RWPE2 (cell line): Measurements from ENCODE around the gene EPHA6.
A peak's percentile ranks its signal among the peaks of the same experiment; 100 is the strongest.

ENCODE experiments used
- ATAC-seq: fragments of 200-7000 bp; cut with Tn5 transposase; 3 replicates; pipeline ENCODE4 v1.9.1; 2021; ENCODE audit warnings: low read depth
- DNase-seq: peaks from one replicate; pipeline ENCODE4 v3.0.0-alpha.2; 2020; ENCODE audit warnings: low spot score
- H3K27ac ChIP-seq: fragments of 450-650 bp; 2 replicates; pipeline ENCODE4 v1.5.1; 2017; ENCODE audit warnings: mild to moderate bottlenecking; ENCODE audit not compliant: poor library complexity, severe bottlenecking
- H3K27me3 ChIP-seq: fragments of 250-450 bp; sonication (Bioruptor Pico); 2 replicates; pipeline ENCODE4 v1.5.1; 2021; ENCODE audit warnings: mild to moderate bottlenecking, moderate library complexity; ENCODE audit not compliant: insufficient read depth, poor library complexity, severe bottlenecking
- H3K36me3 ChIP-seq: fragments of 250-450 bp; sonication (Bioruptor Pico); 2 replicates; pipeline ENCODE4 v1.5.1; 2020; ENCODE audit warnings: low read depth, mild to moderate bottlenecking, moderate library complexity
- H3K4me1 ChIP-seq: fragments of 250-450 bp; sonication (Bioruptor Pico); 2 replicates; pipeline ENCODE4 v1.5.1; 2021; ENCODE audit warnings: mild to moderate bottlenecking, moderate library complexity; ENCODE audit not compliant: insufficient read depth, poor library complexity, severe bottlenecking
- H3K4me3 ChIP-seq: fragments of 250-450 bp; sonication (Bioruptor Pico); 2 replicates; pipeline ENCODE4 v1.5.1; 2021; ENCODE audit warnings: mild to moderate bottlenecking, moderate library complexity; ENCODE audit not compliant: severe bottlenecking
- H3K9me3 ChIP-seq: fragments of 250-450 bp; sonication (Bioruptor Pico); 2 replicates; pipeline ENCODE4 v1.5.1; 2021; ENCODE audit warnings: mild to moderate bottlenecking, moderate library complexity; ENCODE audit not compliant: severe bottlenecking
- TF ChIP-seq, protein P1 (sequence below): fragments of 450-650 bp; IDR thresholded peaks from one replicate; pipeline ENCODE4 v1.5.1; 2017; ENCODE audit warnings: mild to moderate bottlenecking, moderate library complexity; ENCODE audit not compliant: poor library complexity, severe bottlenecking

EPHA6 gene

DNA sequence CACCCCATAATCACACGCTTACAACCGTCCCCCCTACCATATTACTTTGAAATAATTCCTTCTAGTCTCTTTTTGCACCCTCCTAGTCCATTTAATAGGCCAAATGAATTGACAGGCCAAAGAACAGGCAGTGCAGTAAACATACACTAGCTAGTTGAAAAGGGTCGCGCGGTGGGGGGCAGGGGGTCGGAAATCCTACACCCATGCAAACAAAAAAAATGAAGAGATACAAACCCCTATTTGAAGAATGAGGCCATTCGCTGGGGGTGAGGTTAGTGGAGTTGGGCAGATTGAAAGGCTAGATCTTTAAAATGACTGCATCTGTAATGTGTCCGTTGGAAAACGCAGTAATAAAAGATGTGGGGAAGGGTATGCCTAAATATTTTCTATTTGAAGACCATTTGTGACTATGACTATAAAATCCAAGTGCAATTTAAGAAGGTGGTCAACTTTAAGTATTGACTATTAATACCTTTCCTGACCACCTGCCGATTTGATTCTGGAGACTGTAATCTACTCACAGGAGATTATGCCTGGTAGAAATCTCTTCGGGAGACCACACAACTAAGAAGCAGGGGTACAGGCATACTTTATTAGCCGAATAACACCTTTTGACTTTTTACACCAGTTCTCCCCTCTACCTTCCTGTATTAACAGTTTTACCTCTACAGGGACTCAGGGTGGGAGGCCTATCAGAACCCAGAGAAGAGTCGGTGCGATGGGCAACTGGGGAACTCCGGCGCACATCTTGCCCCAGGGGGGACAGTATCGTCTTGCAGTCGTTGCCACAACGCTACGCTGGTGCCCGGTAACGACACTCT, 949.4 kb downstream of the EPHA6 start:
- Histone ChIP-seq H3K9me3 (no peaks in the 10 kb centered on the region), H3K27ac (peak overlapping the region; percentile 26), H3K36me3 (no peaks in the 10 kb centered on the region), H3K4me3 (peak overlapping the region; percentile 68), H3K27me3 (no peaks in the 10 kb centered on the region), H3K4me1 (no peaks in the 10 kb centered on the region)
- TF ChIP-seq, protein P1, sequence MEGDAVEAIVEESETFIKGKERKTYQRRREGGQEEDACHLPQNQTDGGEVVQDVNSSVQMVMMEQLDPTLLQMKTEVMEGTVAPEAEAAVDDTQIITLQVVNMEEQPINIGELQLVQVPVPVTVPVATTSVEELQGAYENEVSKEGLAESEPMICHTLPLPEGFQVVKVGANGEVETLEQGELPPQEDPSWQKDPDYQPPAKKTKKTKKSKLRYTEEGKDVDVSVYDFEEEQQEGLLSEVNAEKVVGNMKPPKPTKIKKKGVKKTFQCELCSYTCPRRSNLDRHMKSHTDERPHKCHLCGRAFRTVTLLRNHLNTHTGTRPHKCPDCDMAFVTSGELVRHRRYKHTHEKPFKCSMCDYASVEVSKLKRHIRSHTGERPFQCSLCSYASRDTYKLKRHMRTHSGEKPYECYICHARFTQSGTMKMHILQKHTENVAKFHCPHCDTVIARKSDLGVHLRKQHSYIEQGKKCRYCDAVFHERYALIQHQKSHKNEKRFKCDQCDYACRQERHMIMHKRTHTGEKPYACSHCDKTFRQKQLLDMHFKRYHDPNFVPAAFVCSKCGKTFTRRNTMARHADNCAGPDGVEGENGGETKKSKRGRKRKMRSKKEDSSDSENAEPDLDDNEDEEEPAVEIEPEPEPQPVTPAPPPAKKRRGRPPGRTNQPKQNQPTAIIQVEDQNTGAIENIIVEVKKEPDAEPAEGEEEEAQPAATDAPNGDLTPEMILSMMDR: no peak
- no peak for DNase-seq
- ATAC-seq: peak; percentile 46

DNA sequence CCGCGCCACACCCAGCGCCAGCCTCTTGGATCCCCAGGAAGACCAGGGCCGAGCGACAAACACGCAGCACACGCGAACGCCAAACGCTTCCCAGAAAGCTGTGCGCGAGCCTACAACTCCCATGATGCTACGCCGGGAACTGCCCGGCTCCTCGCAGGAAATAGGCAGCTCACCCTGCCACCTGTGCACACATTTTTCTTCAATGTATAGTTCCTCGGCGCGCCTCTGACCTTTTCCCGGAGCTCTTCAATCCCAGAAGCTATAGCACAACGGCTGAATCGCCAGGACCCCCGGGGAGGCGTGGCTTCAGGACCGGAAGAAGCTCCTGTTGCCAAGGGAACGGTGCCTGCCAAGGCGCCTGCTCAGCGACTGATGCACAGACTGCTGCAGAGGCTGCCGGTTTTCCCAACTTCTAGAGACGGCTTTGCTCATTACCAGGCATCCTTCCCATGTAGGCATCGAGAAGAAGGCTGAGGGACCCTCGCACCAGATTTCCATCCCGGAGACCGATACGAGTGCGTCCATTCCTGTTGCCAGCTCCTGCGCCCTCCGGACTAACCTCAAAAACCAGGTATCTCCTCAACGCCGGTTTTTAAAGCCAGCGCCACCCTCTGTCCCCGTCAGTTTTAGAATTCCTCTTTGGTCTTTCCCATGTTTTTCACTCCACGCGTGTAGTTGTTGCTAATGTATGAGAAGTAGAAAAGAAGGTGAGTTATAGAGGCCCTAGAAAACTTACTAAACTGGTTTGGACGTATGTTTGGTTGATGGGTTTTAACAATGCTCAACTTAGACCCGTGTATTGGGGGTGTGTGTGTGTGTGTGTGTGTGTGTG, 950.2 kb downstream of the EPHA6 start, which contains the start of gene ARL6:
Gene ARL6 (plus strand): TSS at position 352 of the 832 bp plus-strand sequence. CDS start 3,350 bp downstream, outside the sequence.
- Histone ChIP-seq H3K9me3 (no peaks in the 10 kb centered on the region), H3K27me3 (no peaks in the 10 kb centered on the region), H3K36me3 (no peaks in the 10 kb centered on the region), H3K4me1 (no peaks in the 10 kb centered on the region), H3K27ac (peak within 1 kb of the TSS; percentile 26), H3K4me3 (peak within 1 kb of the TSS; percentile 68)
- ATAC-seq (peak; percentile 91), DNase-seq (peak; percentile 79)
- TF ChIP-seq, protein P1: peak; percentile 28

DNA sequence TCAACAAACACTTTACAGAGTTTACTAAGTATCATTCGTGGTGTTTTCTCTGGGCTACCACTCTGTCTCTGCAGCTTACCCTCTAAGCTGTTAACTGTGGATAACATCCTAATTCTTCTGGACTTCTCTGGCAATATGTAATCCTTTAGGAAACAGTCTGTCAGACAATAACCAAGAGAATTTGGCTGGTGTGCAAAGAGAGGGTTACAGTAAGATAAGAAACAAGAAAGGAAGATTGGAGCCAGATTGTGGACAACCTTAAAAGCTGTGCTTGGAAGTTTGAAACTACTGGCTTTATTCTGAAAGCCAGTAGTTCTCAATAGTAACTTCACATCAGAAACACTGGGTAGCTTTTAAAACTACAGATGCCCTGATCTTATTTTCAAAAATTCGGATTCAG, 950.9 kb downstream of the EPHA6 start:
- H3K27ac ChIP-seq: no peak overlapping the region
- no peaks in the 10 kb centered on the region for H3K4me1 ChIP-seq
- H3K9me3 ChIP-seq: no peaks in the 10 kb centered on the region
- ATAC-seq: no peak
- H3K27me3 ChIP-seq: no peaks in the 10 kb centered on the region
- H3K4me3 ChIP-seq: peak overlapping the region; percentile 68
- TF ChIP-seq, protein P1: no peak
- H3K36me3 ChIP-seq: no peaks in the 10 kb centered on the region
- no peak for DNase-seq

DNA sequence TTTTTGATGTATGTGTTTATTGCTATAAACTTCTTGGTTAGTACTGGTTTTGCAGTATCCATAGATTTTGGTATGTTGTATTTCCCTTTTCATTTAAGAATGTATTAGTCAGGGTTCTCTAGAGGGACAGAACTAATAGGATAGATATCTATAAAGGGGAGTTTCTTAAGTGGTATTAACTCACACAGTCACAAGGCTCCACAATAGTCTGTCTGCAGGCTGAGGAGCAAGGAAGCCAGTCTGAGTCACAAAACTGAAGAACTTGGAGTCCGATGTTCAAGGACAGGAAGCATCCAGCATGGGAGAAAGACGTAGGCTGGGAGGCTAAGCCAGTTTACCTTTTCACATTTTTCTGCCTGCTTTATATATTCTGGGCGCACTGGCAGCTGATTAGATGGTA, 958.5 kb downstream of the EPHA6 start:
- Histone ChIP-seq H3K4me3 (no peak overlapping the region), H3K9me3 (no peaks in the 10 kb centered on the region), H3K27me3 (no peaks in the 10 kb centered on the region), H3K4me1 (no peaks in the 10 kb centered on the region), H3K36me3 (no peaks in the 10 kb centered on the region), H3K27ac (no peak overlapping the region)
- ATAC-seq (no peak), DNase-seq (no peak)
- TF ChIP-seq, protein P1: no peak
